NCI-H2029 (cell line): Measurements from ENCODE around the gene OGDHL.
A peak's percentile ranks its signal among the peaks of the same experiment; 100 is the strongest.
"Not testable (repeated sequence)": the region's sequence is repeated elsewhere in the genome, so short reads cannot be mapped to it uniquely, and the experiment has no call there.

Source experiments
- DNase-seq: peaks from one replicate; lab custom pipeline; 2025; lab: John Stamatoyannopoulos, UW

Gene OGDHL

DNA sequence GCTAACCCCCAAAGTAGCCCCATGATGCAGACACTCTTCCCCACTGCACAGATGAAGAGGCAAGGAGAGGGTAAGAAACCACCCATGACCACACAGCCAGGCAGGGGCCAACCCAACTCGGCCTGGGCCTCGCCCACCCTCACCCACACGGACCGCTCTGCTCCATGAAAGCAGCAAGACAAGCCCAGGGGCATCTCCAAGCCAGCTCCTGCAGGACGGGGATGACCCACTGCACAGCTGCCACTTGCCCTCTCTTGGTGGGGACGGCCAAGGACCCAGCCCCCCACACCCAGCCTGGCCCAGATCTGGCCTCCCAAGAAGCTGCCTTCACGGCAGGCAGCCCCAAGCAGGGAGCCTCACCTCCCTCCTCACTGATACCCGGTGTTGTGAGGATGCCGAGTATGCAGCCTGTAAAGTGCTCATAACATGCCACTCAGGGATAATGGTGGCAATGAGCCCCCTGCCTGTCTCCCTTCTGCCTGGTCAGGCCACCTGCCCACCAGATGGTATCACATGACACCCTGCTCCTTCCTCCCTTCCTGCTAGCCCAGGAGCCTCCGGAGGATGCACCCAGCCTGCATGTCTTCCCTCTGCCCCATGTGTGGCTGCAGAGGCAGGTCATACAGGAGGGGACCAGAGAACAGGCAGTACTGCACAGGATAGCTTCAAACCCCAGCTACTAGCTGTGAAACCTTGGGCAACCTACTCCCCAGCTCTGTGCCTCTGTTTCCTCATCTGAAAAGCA lies 23.3 kb downstream of the OGDHL start:
- DNase-seq: no peak

DNA sequence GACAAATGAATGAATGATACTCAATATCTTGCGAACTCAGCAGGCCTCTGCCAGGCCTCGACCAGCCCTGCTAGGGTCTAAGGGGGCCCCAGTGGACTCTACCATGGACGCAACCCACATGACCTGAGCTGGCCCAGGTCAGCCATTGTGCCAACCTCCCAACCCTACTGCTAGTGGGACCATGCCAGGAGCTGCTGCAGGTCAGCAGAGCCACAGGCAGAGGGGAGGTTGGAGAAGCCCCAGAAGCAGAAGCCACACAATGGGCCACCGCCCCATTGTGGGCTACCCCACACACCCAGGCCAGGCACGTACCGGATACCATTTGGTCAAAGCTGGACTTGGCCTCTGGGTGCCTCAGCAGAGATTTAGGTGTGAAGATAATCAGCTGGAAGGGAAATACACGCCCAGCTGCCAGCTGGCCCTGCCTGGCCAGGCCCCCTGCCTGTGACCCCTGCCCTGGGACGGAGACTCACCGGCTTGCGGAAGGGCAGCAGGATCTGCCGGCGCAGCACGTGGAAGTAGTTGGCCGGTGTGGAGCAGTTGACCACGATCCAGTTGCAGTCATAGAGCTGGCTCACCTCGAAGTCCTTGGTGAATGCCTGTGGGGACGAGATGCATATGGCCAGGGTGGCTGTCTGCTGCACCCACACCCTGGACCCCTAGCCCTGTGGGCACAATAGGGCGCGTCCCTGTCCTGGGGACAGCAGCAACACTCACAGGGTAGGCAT lies 24.5 kb downstream of the OGDHL start:
- no peak for DNase-seq

DNA sequence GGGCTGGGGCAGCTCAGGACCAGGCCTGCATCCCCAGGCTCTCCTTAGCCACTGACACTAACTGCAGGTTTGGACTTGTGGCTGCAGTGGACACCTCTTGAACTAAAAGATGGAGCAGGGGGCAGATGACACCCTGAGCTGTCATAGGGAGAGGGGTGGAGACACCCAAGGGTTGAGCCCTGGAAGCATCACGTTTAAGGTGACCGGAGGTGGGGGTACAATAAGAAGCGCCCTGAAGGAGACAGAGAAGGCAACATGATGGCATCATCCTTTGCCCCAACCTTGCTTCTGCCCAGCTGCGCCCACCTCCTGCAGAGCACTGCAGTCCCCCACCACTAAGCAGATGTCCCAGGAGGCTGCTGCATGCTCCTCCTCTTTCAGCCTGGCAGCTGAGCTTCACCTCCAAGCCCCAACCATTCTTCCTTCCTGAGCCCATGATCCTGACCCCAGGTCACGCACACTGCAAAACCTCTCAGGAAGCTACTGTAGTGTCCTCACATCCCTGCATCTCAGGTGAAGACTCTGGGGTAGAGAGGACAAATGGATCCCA lies 25.5 kb downstream of the OGDHL start:
- DNase-seq: no peak

DNA sequence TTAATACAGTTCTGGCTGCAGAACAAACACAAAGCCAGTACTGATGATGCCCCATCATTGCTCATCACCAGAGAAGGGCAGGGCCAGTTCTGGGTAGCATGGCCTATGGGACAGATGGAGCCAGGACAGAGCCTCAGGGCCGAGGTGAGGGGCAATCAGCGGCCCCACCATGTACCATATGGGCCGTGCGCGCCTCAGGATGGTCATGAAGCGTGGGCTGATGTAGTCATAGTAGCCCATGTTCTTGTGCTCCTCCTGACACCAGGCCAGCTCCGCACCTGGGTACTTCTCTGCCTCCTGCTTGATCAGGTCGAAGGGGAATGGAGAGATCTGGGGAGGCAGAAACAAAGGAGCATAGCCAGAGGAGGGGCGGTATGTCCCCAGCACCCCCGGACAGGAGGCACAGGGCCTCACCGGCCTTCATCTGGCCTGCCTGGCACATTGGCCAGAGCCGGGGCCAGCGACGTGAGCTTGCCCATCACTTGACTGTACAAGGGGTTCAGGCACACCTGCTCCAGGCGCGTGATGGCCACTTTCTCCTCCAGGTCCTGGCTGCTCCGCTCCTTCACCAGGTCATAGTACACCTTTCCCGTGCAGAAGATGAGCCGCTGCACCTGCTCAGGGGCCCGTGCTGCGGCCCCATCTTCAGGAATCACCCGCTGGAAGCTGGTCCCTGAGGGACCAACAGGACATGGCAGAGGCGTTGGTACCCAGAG lies 26.1 kb downstream of the OGDHL start:
- no peak for DNase-seq

DNA sequence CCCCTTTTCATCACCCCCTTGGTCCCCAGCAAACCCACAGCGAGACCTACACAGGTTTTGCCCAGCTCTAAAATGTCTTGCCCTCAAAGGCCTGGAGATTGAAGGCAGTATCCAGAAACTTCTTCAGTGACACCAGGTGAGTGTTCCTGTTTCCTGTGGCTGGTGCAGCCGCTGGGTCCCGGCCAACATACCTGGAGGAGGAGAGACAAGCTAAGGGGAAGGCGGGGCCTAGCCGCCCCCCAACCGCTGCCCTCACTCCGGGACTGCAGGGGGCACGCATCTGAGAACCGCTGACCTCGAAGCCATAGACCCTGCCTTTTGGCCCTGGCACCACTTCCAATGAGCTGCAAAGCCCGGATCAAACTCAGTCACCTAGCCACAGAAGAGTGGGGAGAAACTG lies 27.0 kb downstream of the OGDHL start:
- DNase-seq: no peak

DNA sequence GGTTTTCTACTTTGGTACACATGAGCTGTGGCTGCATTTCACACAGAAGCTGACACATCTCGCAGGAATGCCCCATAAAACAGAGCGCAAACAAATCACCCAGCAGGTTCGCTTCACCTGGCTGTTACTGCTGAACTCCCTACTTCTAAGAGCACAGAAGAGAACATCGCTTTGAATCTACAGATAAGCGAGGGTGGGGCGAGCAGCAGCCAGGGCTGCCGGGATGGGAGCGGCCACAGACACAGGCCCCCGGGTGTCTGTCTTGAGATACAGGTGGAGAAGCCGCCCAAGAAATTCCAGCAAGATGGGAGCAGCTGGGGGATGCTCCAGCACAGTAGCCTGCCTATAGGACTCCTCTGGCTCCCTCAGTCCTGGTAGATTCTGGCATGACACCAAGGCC lies 27.4 kb downstream of the OGDHL start:
- no peak for DNase-seq

DNA sequence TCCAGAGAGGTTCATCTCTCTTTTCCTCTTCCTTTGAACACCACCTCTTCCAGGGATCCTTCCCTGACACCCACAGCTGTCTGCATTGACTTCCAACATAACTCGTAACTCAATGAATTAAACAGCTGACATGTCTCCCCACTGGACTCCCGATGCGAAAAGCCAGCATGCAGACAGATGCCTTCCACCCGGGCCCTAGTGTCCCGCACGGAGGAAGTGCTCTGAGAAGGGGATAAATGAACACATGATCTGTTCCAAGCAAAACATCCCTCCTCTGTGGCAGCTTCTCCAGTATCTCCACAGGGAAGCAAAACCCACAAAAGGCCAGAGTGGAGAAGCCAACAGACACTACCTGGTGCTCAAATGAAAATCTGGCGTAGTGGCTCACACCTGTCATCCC lies 28.3 kb downstream of the OGDHL start:
- DNase-seq: no peak

DNA sequence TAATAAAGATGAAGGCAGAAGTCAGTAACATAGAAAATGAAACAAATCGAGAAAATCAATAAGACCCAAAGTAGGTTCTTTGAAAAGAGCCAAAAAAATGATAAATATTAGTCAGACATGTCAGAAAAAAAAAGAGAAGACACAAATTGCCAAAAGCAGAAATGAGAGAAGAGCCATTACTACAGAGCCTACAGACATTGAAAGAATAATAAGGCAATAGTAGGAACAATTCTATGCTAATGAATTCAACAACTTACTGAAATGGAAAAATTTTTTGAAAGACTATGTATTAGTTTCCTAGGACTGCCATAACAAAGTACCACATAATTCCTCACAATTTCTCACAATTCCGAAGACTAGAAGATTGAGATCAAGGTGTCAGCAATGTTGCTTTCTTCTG lies 35.5 kb downstream of the OGDHL start:
- DNase-seq: no peak

DNA sequence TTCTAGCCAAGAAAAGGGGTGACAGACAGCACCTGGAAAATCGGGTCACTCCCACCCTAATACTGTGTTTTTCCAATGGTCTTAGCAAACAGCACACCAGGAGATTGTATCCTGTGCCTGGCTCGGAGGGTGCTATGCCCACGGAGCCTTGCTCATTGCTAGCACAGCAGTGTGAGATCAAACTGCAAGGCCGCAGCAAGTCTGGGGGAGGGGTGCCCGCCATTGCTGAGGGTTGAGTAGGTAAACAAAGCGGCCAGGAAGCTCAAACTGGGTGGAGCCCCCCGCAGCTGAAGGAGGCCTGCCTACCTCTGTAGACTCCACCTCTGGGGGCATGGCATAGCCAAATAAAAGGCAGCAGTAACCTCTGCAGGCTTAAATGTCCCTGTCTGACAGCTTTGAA lies 47.0 kb downstream of the OGDHL start:
- not testable (repeated sequence) for DNase-seq

DNA sequence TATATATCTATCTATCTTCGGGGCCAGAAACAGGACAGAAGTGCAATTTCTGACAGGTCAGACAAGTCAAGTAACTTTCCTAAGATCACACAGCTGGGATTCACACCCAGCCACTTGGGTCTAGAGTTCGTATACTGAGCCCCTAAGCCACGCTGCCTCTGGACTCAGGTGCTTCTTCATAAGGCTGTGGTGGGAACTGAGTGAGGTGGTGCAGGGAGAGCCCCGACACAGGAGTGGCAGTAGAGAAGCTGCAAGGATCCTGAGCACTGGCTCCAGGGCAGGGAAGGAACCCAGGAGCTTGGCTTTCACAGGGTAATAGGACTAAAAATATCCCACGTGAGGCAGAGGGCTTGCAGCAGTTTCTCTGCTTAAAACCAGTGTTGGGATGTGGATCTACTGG lies 48.9 kb downstream of the OGDHL start:
- DNase-seq: no peak

DNA sequence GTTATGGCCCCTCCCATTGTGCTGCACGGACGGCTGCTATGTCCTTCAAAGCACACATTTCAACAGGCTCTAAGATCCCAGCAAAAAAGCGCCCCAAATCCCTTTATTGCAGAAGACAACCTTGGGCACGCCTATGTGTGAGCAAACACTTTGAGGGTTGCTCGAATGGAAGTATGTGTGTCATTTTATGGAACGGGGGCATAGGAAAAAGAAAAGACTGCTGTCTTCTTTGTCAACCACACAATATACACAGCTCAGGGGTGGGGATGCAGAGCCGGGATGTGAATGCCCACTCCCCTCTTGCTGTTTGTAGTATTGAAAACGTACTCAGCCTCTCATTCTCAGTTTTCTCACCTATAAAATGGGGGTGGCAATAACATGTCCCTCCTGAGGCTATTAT lies 50.6 kb downstream of the OGDHL start:
- no peak for DNase-seq

DNA sequence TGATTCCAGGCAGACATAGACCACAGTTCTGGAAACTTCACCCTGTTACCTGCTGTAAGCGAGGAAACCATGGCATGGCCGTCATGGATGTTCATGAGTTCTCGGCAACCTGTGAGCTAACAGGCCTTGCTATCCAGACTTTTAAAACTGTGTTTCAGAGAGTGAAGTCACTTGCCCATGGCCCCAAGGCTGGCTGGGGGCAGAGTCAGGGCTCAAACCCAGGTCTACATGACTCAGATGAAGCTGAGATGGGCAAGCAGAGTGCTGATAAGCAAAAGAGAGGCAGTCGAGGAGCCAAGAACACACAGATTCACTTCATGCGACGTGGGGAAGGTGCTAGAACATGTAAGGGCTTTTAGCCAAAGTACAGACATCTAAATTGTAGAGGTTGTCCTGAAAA lies 51.2 kb downstream of the OGDHL start:
- DNase-seq: no peak

DNA sequence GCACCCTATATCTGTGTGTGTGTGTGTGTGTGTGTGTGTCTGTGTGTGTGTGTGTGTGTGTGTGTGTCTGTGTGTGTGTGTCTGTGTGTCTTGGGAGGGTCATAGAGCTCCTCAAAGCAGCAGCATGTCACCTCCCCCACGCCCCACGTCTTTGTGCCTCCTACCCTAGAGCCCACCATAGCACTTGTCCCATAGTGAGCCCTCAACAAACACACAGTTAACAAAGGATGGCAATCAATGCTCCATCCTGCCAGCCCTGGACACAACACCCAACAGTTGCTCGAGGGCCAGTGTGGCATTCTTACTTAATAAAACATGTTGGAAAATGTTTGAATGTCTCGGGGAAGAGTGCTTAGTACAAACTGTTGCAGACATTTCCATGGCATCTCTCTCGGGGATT lies 52.2 kb downstream of the OGDHL start:
- no peak for DNase-seq

DNA sequence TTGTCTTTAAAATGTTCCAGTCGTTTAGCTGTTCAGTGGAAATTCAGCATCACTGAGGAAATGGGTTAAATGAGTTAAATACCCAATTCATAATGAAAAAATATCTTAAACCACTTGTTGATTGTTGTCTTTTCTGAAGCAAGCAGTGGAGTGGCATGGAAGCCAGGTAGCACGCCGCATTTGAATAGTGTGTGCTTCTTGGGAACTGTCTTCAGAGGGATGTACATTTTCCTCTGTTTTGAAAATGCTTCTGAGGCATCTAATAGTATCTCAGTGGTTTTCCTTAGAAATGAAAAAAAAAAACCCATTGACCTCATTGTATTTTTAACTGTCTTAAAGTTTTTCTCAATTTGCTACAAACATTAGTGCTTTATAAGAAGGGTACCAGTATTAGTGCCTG lies 54.5 kb downstream of the OGDHL start:
- DNase-seq: no peak

DNA sequence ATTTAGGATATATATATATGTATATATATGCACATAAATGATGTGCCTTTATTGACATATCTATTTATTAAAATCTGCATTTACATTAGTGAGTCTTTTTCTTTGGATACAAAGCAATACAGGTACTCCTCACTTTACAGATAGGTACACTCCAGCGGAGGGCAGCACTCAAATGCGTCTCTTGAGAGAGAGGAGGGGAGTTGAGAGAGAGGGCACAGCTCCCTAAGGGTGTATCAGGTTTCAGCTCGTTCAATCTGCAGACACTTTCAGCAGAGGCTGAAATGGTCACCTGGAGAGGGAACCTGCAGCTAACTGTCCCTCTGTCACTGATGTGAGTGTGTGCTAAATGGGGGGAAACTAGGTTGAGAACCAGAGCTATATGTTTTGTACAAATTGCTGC lies 61.1 kb downstream of the OGDHL start:
- DNase-seq: peak; percentile 10

DNA sequence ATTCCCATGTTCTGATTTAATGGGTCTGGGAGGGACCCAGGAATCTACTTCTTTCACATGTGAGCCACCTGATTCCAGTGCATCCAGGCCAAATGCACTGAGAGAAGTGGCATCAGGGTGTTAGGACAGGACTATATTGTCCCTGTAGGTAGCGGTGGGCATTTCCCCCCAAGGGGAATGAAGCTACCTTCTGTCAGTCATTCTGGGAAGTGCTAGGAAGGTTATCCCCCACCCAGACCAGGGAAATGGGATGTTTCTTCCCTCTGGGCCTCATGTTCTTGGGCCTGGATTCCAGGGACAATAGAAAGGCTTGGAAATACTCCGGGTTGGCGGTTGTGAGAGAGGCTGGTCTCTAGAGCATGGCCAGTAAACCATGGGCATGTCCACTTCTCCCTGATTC lies 61.9 kb downstream of the OGDHL start:
- DNase-seq: no peak

DNA sequence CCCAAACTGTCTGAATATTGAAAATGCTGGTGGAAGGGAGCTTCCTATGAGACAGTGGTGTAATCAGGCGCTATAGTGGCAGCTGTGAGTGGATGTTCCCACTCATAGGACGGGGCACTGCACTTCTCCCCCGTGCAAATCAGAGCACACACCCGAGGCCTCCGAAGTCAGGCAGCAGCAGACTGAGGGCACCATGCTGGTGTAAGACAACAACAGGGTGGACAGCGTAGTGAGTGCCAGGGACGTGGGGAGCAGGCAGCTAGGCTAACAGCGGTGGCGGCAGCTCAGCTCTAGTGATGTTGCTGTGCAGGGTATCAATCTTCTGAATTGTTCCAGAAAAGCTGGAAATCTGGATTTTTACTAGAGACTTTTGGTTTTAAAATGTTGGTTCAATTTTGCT lies 63.4 kb downstream of the OGDHL start:
- no peak for DNase-seq

DNA sequence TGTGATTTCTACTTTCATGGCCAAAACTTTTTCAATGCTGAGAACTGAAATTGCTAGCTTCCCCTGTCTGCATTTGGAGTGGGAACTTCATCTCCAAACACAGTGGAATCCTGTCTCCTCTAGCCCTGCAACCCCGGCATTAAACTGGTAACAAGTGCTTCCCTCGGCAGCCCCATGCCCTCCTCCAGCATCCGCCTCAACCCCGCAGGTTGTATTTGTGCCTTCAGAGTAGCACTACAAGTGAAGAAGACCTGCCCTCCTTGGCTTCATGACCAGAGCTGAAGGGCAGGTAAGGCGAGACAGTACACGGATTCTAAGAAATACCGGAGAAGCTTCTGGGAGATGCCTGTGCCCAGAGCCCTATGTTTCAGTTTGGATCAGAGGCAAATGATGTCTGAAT lies 65.8 kb downstream of the OGDHL start:
- DNase-seq: no peak

DNA sequence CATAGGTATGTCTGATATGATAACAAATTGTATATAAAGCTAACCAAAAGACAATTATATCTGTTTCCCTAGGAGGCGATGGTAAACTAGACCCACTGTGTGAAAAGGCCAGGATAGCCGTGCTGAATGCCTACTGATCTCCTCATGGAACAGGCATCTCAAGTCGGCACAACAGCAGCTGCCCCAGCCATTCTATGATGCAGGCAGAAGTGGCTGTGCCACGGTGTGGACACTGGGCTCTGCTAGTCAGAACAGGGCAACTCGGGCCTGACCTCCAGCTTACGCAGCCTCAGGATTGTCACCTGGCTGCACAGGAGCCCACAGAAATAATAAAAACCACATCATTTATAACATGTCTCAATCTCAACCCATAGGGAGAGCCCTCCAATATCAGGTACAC lies 67.7 kb downstream of the OGDHL start:
- no peak for DNase-seq

DNA sequence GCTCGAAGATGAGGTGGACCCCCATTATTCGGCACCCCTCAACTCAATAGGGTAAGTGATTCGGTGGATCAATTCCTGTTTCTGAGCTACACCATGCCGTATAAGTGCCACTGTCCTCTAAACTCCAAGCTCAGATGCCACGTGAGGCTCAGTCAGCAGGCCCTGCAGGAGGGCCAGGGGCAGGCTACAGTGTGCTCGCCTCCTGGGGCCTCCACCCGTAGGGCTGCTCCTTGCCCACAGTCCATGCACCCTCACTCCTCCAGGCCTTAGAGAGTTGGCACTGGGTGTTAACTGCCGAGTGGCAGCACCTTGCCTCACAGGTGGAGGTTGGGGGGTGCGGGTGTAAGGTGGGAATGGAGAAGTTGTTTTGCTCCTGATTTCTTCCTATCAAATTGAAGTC lies 70.5 kb downstream of the OGDHL start:
- no peak for DNase-seq

DNA sequence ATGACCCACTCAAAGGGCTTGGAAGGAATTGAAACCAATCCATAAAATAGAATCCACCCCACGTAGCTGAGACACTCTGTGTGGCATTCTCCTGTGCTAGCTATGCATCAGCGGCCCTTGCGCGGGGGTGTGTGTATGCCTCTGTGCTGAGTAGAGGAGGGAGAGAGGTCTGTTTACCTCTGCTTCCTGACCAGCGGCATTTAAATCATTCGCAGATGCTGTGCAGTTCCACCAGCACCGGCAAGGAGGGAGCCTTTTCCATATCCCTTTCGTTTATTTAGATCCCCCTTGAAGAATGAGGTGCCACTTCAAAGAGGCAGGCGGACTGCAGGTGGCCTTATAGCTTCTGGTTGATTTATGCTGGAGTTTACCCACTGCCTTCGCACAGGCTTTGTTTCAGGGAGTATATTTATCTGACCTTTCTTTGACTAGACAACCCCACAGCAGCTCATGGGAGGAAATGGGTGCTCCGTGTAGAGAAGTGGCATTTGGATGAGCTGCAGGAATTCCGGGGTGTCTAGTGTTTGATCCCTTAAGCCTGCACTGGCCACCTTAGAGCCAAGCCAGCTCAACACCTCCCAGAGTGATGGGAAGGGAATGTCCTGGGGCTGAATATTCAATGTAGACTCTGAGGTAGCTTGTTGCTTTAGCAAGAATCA lies 71.3 kb downstream of the OGDHL start:
- no peak for DNase-seq

DNA sequence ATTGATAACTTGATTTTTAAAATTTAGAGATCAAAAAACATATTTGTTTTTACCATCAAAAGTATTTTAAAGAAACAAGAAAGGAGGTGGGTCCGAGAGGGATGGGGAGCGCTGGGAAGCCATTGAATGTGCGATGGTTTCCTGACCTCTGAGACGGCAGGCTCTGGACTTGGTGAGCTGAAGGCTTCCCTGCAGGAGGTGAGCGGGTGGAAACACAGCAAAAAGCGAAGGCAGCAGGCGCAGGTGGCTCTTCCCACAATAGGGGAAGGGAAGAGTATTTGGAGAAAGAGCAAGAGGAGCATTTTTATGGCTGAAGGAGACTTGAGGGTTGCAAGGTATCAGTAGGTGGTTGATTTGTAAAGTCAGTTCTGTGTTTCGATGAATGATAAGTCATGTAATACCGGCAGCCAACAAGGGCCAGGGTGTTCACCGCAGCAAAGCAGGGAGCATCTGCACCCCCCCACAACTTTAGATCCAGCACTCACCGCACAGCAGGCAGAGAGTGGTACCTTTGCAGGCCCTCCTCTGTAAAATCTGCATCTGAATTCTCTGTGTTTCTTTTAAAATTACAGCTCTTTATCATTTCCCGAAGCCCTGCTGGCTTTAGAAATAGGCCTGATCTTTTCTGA lies 72.1 kb downstream of the OGDHL start:
- no peak for DNase-seq
